ENCODE data around the gene ACOT11.

The ACOT11 gene

GRCh38 chr1:54597455-54598030 is 49.5 kb downstream of the ACOT11 start:
- Histone ChIP-seq H3K4me3 (ENCODE audit: low read length in 2 of 2) (no peak overlapping the region), H3K36me3 (ENCODE audit: control insufficient read depth in 2 of 2, insufficient read depth in 2 of 2, low read length in 2 of 2) (peaks cover 47 to 64% of the 10 kb centered on the region in 2 donors), H3K27ac (ENCODE audit: low read depth in 2 of 2, low read length in 2 of 2) (no peak overlapping the region)

GRCh38 chr1:54599211-54599823 is 51.3 kb downstream of the ACOT11 start:
- Histone ChIP-seq H3K4me1 (ENCODE audit: control insufficient read depth in 2 of 2, insufficient read depth in 2 of 2, low read length in 2 of 2) (peaks cover 4 to 8% of the 10 kb centered on the region in 2 donors), H3K9ac (ENCODE audit: low read depth in 1 of 2, low read length in 2 of 2) (no peak overlapping the region), H3K4me3 (ENCODE audit: low read length in 2 of 2) (no peak overlapping the region), H3K9me3 (ENCODE audit: control insufficient read depth in 2 of 2, low read length in 2 of 2) (no peaks in the 10 kb centered on the region), H3K27me3 (ENCODE audit: control insufficient read depth in 2 of 2, insufficient read depth in 2 of 2, low read length in 2 of 2) (no peaks in the 10 kb centered on the region), H3K27ac (ENCODE audit: low read depth in 2 of 2, low read length in 2 of 2) (no peak overlapping the region), H3K36me3 (ENCODE audit: control insufficient read depth in 2 of 2, insufficient read depth in 2 of 2, low read length in 2 of 2) (peaks cover 40 to 53% of the 10 kb centered on the region in 2 donors)

More at GRCh38 chr1:54597455-54598030, 49.5 kb downstream of the ACOT11 start:
- H3K4me1 ChIP-seq (ENCODE audit: control insufficient read depth in 2 of 2, insufficient read depth in 2 of 2, low read length in 2 of 2): no peaks in the 10 kb centered on the region
- H3K9me3 ChIP-seq (ENCODE audit: control insufficient read depth in 2 of 2, low read length in 2 of 2): no peaks in the 10 kb centered on the region
- no peaks in the 10 kb centered on the region for H3K27me3 ChIP-seq (ENCODE audit: control insufficient read depth in 2 of 2, insufficient read depth in 2 of 2, low read length in 2 of 2)
- no peak overlapping the region for H3K9ac ChIP-seq (ENCODE audit: low read depth in 1 of 2, low read length in 2 of 2)

GRCh38 chr1:54600947-54601721 is 53.1 kb downstream of the ACOT11 start:
- H3K36me3 ChIP-seq (ENCODE audit: control insufficient read depth in 2 of 2, insufficient read depth in 2 of 2, low read length in 2 of 2): peaks cover 41 to 43% of the 10 kb centered on the region in 2 donors
- peaks cover 7 to 15% of the 10 kb centered on the region in 2 donors for H3K4me1 ChIP-seq (ENCODE audit: control insufficient read depth in 2 of 2, insufficient read depth in 2 of 2, low read length in 2 of 2)
- H3K4me3 ChIP-seq (ENCODE audit: low read length in 2 of 2): no peak overlapping the region
- no peak overlapping the region for H3K27ac ChIP-seq (ENCODE audit: low read depth in 2 of 2, low read length in 2 of 2)
- no peaks in the 10 kb centered on the region for H3K27me3 ChIP-seq (ENCODE audit: control insufficient read depth in 2 of 2, insufficient read depth in 2 of 2, low read length in 2 of 2)
- no peaks in the 10 kb centered on the region for H3K9me3 ChIP-seq (ENCODE audit: control insufficient read depth in 2 of 2, low read length in 2 of 2)
- H3K9ac ChIP-seq (ENCODE audit: low read depth in 1 of 2, low read length in 2 of 2): no peak overlapping the region

- H3K27me3 ChIP-seq (ENCODE audit: control insufficient read depth in 2 of 2, insufficient read depth in 2 of 2, low read length in 2 of 2): no peaks in the 10 kb centered on the region
- no peak overlapping the region for H3K27ac ChIP-seq (ENCODE audit: low read depth in 2 of 2, low read length in 2 of 2)
- no peaks in the 10 kb centered on the region for H3K9me3 ChIP-seq (ENCODE audit: control insufficient read depth in 2 of 2, low read length in 2 of 2)
- no peak overlapping the region for H3K4me3 ChIP-seq (ENCODE audit: low read length in 2 of 2)
- peaks cover 43% of the 10 kb centered on the region in 2 donors for H3K36me3 ChIP-seq (ENCODE audit: control insufficient read depth in 2 of 2, insufficient read depth in 2 of 2, low read length in 2 of 2)
- H3K9ac ChIP-seq (ENCODE audit: low read depth in 1 of 2, low read length in 2 of 2): no peak overlapping the region
- H3K4me1 ChIP-seq (ENCODE audit: control insufficient read depth in 2 of 2, insufficient read depth in 2 of 2, low read length in 2 of 2): peaks cover 13 to 21% of the 10 kb centered on the region in 2 donors
These were observed 53.7 kb downstream of the ACOT11 start for GRCh38 chr1:54601730-54602129.

- peaks cover 40 to 43% of the 10 kb centered on the region in 2 donors for H3K36me3 ChIP-seq (ENCODE audit: control insufficient read depth in 2 of 2, insufficient read depth in 2 of 2, low read length in 2 of 2)
- H3K9ac ChIP-seq (ENCODE audit: low read depth in 1 of 2, low read length in 2 of 2): no peak overlapping the region
- H3K27me3 ChIP-seq (ENCODE audit: control insufficient read depth in 2 of 2, insufficient read depth in 2 of 2, low read length in 2 of 2): no peaks in the 10 kb centered on the region
- H3K9me3 ChIP-seq (ENCODE audit: control insufficient read depth in 2 of 2, low read length in 2 of 2): no peaks in the 10 kb centered on the region
- no peak overlapping the region for H3K27ac ChIP-seq (ENCODE audit: low read depth in 2 of 2, low read length in 2 of 2)
- H3K4me3 ChIP-seq (ENCODE audit: low read length in 2 of 2): no peak overlapping the region
- H3K4me1 ChIP-seq (ENCODE audit: control insufficient read depth in 2 of 2, insufficient read depth in 2 of 2, low read length in 2 of 2): peaks cover 16 to 24% of the 10 kb centered on the region in 2 donors
These were observed 54.5 kb downstream of the ACOT11 start for GRCh38 chr1:54602554-54602953.

- Histone ChIP-seq H3K27ac (ENCODE audit: low read depth in 2 of 2, low read length in 2 of 2) (peak overlapping the region; percentile 54 to 71), H3K4me1 (ENCODE audit: control insufficient read depth in 2 of 2, insufficient read depth in 2 of 2, low read length in 2 of 2) (peaks cover 16 to 24% of the 10 kb centered on the region in 2 donors), H3K9me3 (ENCODE audit: control insufficient read depth in 2 of 2, low read length in 2 of 2) (no peaks in the 10 kb centered on the region), H3K9ac (ENCODE audit: low read depth in 1 of 2, low read length in 2 of 2) (peak overlapping the region in 1 of 2 donors; percentile 2), H3K27me3 (ENCODE audit: control insufficient read depth in 2 of 2, insufficient read depth in 2 of 2, low read length in 2 of 2) (no peaks in the 10 kb centered on the region), H3K36me3 (ENCODE audit: control insufficient read depth in 2 of 2, insufficient read depth in 2 of 2, low read length in 2 of 2) (peaks cover 39 to 43% of the 10 kb centered on the region in 2 donors), H3K4me3 (ENCODE audit: low read length in 2 of 2) (no peak overlapping the region)
These were observed 55.2 kb downstream of the ACOT11 start for GRCh38 chr1:54603241-54603640.

- Histone ChIP-seq H3K4me3 (ENCODE audit: low read length in 2 of 2) (no peak overlapping the region), H3K9ac (ENCODE audit: low read depth in 1 of 2, low read length in 2 of 2) (peak overlapping the region in 1 of 2 donors; percentile 2), H3K9me3 (ENCODE audit: control insufficient read depth in 2 of 2, low read length in 2 of 2) (no peaks in the 10 kb centered on the region), H3K4me1 (ENCODE audit: control insufficient read depth in 2 of 2, insufficient read depth in 2 of 2, low read length in 2 of 2) (peaks cover 16 to 24% of the 10 kb centered on the region in 2 donors), H3K36me3 (ENCODE audit: control insufficient read depth in 2 of 2, insufficient read depth in 2 of 2, low read length in 2 of 2) (peaks cover 39 to 46% of the 10 kb centered on the region in 2 donors), H3K27ac (ENCODE audit: low read depth in 2 of 2, low read length in 2 of 2) (peak overlapping the region; percentile 54 to 71), H3K27me3 (ENCODE audit: control insufficient read depth in 2 of 2, insufficient read depth in 2 of 2, low read length in 2 of 2) (no peaks in the 10 kb centered on the region)
These were observed 56.0 kb downstream of the ACOT11 start for GRCh38 chr1:54604051-54604450.

- Histone ChIP-seq H3K36me3 (ENCODE audit: control insufficient read depth in 2 of 2, insufficient read depth in 2 of 2, low read length in 2 of 2) (peaks cover 37 to 45% of the 10 kb centered on the region in 2 donors), H3K9me3 (ENCODE audit: control insufficient read depth in 2 of 2, low read length in 2 of 2) (no peaks in the 10 kb centered on the region), H3K27me3 (ENCODE audit: control insufficient read depth in 2 of 2, insufficient read depth in 2 of 2, low read length in 2 of 2) (no peaks in the 10 kb centered on the region), H3K4me1 (ENCODE audit: control insufficient read depth in 2 of 2, insufficient read depth in 2 of 2, low read length in 2 of 2) (peaks cover 16 to 24% of the 10 kb centered on the region in 2 donors), H3K9ac (ENCODE audit: low read depth in 1 of 2, low read length in 2 of 2) (no peak overlapping the region), H3K27ac (ENCODE audit: low read depth in 2 of 2, low read length in 2 of 2) (peak overlapping the region; percentile 54 to 71), H3K4me3 (ENCODE audit: low read length in 2 of 2) (no peak overlapping the region)
These were observed 56.7 kb downstream of the ACOT11 start for GRCh38 chr1:54604572-54605370.

GRCh38 chr1:54606096-54606989 is 58.3 kb downstream of the ACOT11 start:
- Histone ChIP-seq H3K27me3 (ENCODE audit: control insufficient read depth in 2 of 2, insufficient read depth in 2 of 2, low read length in 2 of 2) (no peaks in the 10 kb centered on the region), H3K27ac (ENCODE audit: low read depth in 2 of 2, low read length in 2 of 2) (peak overlapping the region; percentile 43 to 55), H3K36me3 (ENCODE audit: control insufficient read depth in 2 of 2, insufficient read depth in 2 of 2, low read length in 2 of 2) (peaks cover 35 to 36% of the 10 kb centered on the region in 2 donors), H3K9me3 (ENCODE audit: control insufficient read depth in 2 of 2, low read length in 2 of 2) (no peaks in the 10 kb centered on the region), H3K4me1 (ENCODE audit: control insufficient read depth in 2 of 2, insufficient read depth in 2 of 2, low read length in 2 of 2) (peaks cover 16 to 24% of the 10 kb centered on the region in 2 donors), H3K9ac (ENCODE audit: low read depth in 1 of 2, low read length in 2 of 2) (peak overlapping the region in 1 of 2 donors; percentile 41), H3K4me3 (ENCODE audit: low read length in 2 of 2) (no peak overlapping the region)

Data from mucosa of rectum (tissue), 2 donors.